MM.1S (cell line): ENCODE results near the gene LACTB.
"Not testable (repeated sequence)": the region's sequence is repeated elsewhere in the genome, so short reads cannot be mapped to it uniquely, and the experiment has no call there.

Experiments
- EZH2phosphoT487 ChIP-seq: fragments of 300-600 bp; sonication (generic); IDR thresholded peaks from 2 replicates; pipeline ENCODE4 v1.6.1; 2018; ENCODE audit warnings: antibody characterized with exemption, low read length
- TF ChIP-seq, protein P1 (sequence below): fragments of 300-600 bp; sonication (generic); IDR thresholded peaks from 2 replicates; pipeline ENCODE4 v1.5.1; 2016; ENCODE audit warnings: antibody characterized with exemption, low read length, mixed read lengths

DNA sequence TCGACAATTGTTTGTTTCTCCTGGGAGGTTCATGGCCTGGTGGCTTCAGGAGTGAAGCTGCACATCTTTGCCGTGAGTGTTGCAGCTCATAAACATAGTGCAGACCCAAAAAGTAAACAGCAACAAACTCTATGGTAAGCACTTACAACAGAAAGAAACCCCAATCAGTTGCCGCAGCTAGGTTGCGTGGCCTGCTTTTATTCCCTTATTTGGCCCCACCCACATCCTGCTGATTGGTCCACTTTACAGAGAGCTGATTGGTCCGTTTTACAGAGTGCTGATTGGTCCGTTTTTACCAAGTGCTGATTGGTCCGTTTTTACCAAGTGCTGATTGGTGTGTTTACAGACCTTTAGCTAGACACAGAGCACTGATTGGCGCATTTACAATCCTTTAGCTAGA, 16.3 kb upstream of the LACTB start:
- TF ChIP-seq, protein P1, sequence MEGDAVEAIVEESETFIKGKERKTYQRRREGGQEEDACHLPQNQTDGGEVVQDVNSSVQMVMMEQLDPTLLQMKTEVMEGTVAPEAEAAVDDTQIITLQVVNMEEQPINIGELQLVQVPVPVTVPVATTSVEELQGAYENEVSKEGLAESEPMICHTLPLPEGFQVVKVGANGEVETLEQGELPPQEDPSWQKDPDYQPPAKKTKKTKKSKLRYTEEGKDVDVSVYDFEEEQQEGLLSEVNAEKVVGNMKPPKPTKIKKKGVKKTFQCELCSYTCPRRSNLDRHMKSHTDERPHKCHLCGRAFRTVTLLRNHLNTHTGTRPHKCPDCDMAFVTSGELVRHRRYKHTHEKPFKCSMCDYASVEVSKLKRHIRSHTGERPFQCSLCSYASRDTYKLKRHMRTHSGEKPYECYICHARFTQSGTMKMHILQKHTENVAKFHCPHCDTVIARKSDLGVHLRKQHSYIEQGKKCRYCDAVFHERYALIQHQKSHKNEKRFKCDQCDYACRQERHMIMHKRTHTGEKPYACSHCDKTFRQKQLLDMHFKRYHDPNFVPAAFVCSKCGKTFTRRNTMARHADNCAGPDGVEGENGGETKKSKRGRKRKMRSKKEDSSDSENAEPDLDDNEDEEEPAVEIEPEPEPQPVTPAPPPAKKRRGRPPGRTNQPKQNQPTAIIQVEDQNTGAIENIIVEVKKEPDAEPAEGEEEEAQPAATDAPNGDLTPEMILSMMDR: not testable (repeated sequence)
- TF ChIP-seq EZH2phosphoT487: not testable (repeated sequence)
